Stimulated activated naive CD8-positive, alpha-beta T cell treated with anti-CD3 and anti-CD28 coated beads, Interleukin-15, amount 100 ng/mL, for 72 hours (primary cell): ENCODE data around the gene MTX3.

Source experiments
- ATAC-seq: fragments of 150-1000 bp; cut with Tn5 transposase; 2 replicates; pipeline ENCODE4 v1.10.0; 2021; ENCODE audit warnings: mild to moderate bottlenecking, moderate library complexity
- DNase-seq, 2 donors: peaks; one replicate each; pipeline ENCODE4 v3.0.0; 2021 to 2022
- H3K27ac Mint-ChIP-seq, 2 donors: one replicate each; pipeline ENCODE4 v1.8.0; 2022; ENCODE audit warnings: mild to moderate bottlenecking in 2 of 2, mixed read lengths in 2 of 2, moderate library complexity in 2 of 2
- H3K27me3 Mint-ChIP-seq: one replicate; pipeline ENCODE4 v1.8.0; 2022; ENCODE audit warnings: mixed read lengths
- H3K4me1 Mint-ChIP-seq: one replicate; pipeline ENCODE4 v1.8.0; 2022; ENCODE audit warnings: mild to moderate bottlenecking, mixed read lengths
- H3K4me3 Mint-ChIP-seq, 2 donors: one replicate each; pipeline ENCODE4 v1.8.0; 2022; ENCODE audit warnings: mild to moderate bottlenecking in 2 of 2, mixed read lengths in 2 of 2, moderate library complexity in 1 of 2
- H3K9me3 Mint-ChIP-seq, 2 donors: one replicate each; pipeline ENCODE4 v1.8.0; 2022; ENCODE audit warnings: mixed read lengths in 2 of 2

Gene MTX3

DNA sequence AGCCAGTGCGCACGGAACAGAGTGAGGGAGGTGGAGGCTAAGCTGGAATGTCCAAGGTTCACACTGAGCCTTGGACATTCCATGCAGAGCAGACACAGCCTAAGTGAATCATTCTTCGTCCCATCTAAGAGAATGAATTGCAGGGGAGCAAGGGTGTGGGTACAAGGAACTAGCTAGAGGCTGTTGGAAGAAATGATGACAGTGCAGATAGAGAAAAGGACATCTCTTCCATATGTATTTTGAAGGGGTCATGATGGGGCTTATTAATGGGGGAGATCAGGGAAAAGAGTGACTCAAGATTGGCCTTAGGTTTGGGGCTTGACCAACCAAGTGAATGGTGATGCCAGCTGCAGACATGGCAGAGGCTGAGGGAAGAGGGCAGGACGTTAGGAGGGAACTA, 59.2 kb downstream of the MTX3 start:
- Mint-ChIP-seq H3K4me1 (no peaks in the 10 kb centered on the region), H3K27ac (no peak overlapping the region), H3K4me3 (no peak overlapping the region), H3K9me3 (no peaks in the 10 kb centered on the region), H3K27me3 (no peaks in the 10 kb centered on the region)
- ATAC-seq, result no peak
- DNase-seq, result no peak

- Mint-ChIP-seq H3K9me3 (no peaks in the 10 kb centered on the region), H3K4me1 (no peaks in the 10 kb centered on the region)
- ATAC-seq, result no peak
Observed at GRCh38 chr5:79931409-79931808, 59.7 kb downstream of the MTX3 start.

GRCh38 chr5:79929095-79929494, 62.0 kb downstream of the MTX3 start:
- no peaks in the 10 kb centered on the region for H3K4me1 Mint-ChIP-seq
- peak overlapping the region in 1 of 2 donors; percentile 26 for H3K27ac Mint-ChIP-seq
- DNase-seq (no peak), ATAC-seq (no peak)
- H3K27me3 Mint-ChIP-seq, result no peaks in the 10 kb centered on the region
- no peak overlapping the region for H3K4me3 Mint-ChIP-seq
- H3K9me3 Mint-ChIP-seq, result no peaks in the 10 kb centered on the region

More at GRCh38 chr5:79931409-79931808, 59.7 kb downstream of the MTX3 start:
- DNase-seq, result no peak
- Mint-ChIP-seq H3K27me3 (no peaks in the 10 kb centered on the region), H3K27ac (no peak overlapping the region), H3K4me3 (no peak overlapping the region)
